ENCODE measurements around the gene MLC1. TPM values are rescaled to one million over a fixed set of nuclear protein-coding genes. Genes with fewer than 3 reads are reported as not detected.

MLC1 gene
- total RNA-seq, 1 donor from 2014 or later, result not detected

DNA sequence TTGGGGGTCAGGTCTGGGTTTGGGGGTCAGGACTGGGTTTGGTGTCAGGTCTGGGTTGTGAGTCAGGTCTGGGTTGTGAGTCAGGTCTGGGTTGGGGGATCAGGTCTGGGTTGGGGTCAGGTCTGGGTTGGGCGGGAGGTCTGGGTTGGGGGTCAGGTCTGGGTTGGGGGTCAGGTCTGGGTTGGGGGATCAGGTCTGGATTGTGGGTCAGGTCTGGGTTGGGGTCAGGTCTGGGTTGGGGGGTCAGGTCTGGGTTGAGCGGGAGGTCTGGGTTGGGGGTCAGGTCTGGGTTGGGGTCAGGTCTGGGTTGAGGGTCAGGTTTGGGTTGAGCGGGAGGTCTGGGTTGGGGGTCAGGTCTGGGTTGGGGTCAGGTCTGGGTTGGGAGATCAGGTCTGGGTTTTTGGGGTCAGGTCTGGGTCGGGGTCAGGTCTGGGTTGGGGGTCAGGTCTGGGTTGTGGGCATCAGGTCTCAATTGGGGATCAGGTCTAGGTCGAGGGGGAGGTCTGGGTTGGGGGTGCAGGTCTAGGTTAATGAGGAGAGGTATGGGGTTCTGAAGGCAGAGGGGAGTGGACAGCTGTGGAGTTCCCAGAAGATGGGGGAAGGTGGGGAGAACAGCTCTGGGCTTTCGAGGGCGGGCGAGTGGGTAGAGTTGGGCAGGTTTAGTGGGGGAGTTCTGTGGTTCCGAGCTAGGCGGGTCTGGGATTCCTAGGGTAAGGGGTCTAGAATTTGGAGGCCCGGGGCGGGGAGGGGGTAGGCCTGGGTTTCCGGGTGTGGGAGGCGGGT lies 27.8 kb downstream of the MLC1 start:
- Mint-ChIP-seq H3K36me3 (ENCODE audit: low read depth) (no peaks in the 10 kb centered on the region), H3K9me3 (peaks cover 7% of the 10 kb centered on the region), H3K4me3 (no peak overlapping the region), H3K27ac (no peak overlapping the region), H3K27me3 (peaks cover 42% of the 10 kb centered on the region), H3K4me1 (peaks cover 25% of the 10 kb centered on the region)
- ChIA-PET CTCF (no interaction called here), POLR2A (no interaction called here)
- no peak for ATAC-seq (ENCODE audit: low read depth)
- no peak for DNase-seq
- TF ChIP-seq, protein P1, sequence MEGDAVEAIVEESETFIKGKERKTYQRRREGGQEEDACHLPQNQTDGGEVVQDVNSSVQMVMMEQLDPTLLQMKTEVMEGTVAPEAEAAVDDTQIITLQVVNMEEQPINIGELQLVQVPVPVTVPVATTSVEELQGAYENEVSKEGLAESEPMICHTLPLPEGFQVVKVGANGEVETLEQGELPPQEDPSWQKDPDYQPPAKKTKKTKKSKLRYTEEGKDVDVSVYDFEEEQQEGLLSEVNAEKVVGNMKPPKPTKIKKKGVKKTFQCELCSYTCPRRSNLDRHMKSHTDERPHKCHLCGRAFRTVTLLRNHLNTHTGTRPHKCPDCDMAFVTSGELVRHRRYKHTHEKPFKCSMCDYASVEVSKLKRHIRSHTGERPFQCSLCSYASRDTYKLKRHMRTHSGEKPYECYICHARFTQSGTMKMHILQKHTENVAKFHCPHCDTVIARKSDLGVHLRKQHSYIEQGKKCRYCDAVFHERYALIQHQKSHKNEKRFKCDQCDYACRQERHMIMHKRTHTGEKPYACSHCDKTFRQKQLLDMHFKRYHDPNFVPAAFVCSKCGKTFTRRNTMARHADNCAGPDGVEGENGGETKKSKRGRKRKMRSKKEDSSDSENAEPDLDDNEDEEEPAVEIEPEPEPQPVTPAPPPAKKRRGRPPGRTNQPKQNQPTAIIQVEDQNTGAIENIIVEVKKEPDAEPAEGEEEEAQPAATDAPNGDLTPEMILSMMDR (IDR thresholded peaks at IDR 0.05), result no peak
- intact Hi-C loops (cut with micrococcal nuclease), result no loop called here

DNA sequence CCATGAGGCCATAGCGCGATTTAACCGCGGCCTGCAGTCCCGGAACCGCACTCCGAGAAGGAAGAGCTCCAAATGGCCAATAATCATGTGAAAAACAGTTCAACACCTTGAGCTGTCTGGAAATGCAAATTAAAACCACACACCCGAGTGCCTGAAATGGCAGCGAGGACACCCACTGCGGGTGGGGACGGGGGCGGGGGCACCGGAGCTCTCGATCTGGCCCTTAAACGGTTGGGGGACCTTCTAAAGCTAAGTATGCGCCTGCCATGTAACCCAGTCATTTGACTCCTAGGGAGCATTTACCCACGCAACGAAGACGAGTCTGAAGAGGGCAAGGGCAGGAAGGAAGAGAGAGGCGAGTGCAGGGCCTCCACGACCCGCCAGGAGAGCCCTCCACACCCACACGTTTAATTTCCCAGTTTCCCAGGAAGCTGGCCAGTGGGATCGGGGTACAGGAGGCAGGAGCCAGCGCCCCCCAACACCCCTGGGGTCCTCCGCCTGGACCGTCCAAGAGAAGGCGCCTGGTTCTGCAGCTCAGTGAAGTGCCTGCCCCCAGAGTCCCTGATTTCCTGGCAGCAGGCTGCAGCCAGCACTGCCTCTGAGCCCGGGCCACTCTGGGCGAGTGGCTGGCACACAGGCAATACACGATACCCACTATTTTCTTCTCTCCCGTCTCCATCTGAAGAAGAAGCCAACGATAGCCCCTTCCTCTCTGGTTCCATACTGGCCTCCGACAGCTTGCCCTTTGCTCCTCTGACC lies 28.8 kb downstream of the MLC1 start:
- Mint-ChIP-seq H3K27me3 (peaks cover 49% of the 10 kb centered on the region), H3K4me3 (no peak overlapping the region), H3K4me1 (peaks cover 25% of the 10 kb centered on the region), H3K9me3 (peaks cover 7% of the 10 kb centered on the region), H3K36me3 (ENCODE audit: low read depth) (no peaks in the 10 kb centered on the region), H3K27ac (no peak overlapping the region)
- CTCF ChIA-PET, result interaction anchor here (0.6 kb wide), 1 partner anchor 26 kb away, joined by 3 read pairs; no protein-coding TSS in a partner anchor
- ATAC-seq (ENCODE audit: low read depth), result no peak
- POLR2A ChIA-PET, result interaction anchor here (0.6 kb wide), 1 partner anchor 135 kb away, joined by 4 read pairs; no protein-coding TSS in a partner anchor
- DNase-seq, result no peak
- intact Hi-C loops (cut with micrococcal nuclease), result no loop called here
- TF ChIP-seq, protein P1 (IDR thresholded peaks at IDR 0.05), result no peak

DNA sequence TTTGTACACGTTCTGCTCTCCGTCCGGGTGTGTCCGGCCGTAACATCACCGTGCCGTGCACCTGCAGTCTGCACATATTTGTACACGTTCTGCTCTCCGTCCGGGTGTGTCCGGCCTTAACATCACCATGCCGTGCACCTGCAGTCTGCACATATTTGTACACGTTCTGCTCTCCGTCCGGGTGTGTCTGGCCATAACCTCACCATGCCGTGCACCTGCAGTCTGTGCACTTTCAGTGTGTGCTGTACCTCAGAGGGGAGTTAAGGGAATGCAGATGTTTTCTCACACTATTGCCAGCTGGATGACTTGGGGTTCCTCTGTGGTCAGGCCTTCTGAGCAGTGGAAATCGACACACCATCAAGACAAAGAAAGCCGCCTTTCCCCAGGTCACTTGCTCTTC lies 31.4 kb downstream of the MLC1 start:
- intact Hi-C loops (cut with micrococcal nuclease), result no loop called here
- DNase-seq (no peak), ATAC-seq (ENCODE audit: low read depth) (no peak)
- Mint-ChIP-seq H3K27me3 (peaks cover 41% of the 10 kb centered on the region), H3K27ac (no peak overlapping the region), H3K4me1 (peaks cover 20% of the 10 kb centered on the region), H3K4me3 (no peak overlapping the region), H3K36me3 (ENCODE audit: low read depth) (no peaks in the 10 kb centered on the region), H3K9me3 (peaks cover 7% of the 10 kb centered on the region)
- ChIA-PET CTCF (no interaction called here), POLR2A (no interaction called here)
- TF ChIP-seq, protein P1 (IDR thresholded peaks at IDR 0.05), result no peak

DNA sequence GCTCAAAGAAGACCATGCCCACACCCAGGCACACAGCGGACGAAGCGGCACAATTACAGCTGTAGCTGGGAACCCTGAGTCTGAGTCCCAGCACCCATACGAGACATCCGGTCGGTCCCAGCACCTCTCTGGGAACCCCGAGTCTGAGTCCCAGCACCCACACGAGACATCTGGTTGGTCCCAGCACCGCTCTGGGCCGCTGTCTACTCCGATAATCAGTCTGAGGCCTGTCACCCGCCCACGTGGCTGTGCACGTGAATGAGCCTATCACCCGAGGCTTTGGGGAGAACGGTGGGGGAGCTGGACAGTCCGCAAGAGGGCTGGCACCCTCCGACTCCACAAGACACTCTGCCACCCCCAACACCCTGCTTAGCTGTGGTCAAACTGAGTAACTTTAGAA lies 33.3 kb downstream of the MLC1 start:
- peaks cover 35% of the 10 kb centered on the region for H3K27me3 Mint-ChIP-seq
- intact Hi-C loops (cut with micrococcal nuclease), result no loop called here
- ATAC-seq (ENCODE audit: low read depth) (no peak), DNase-seq (no peak)
- H3K27ac Mint-ChIP-seq, result no peak overlapping the region
- TF ChIP-seq, protein P1 (IDR thresholded peaks at IDR 0.05), result no peak
- POLR2A ChIA-PET, result no interaction called here
- peaks cover 15% of the 10 kb centered on the region for H3K4me1 Mint-ChIP-seq
- peaks cover 7% of the 10 kb centered on the region for H3K9me3 Mint-ChIP-seq
- H3K36me3 Mint-ChIP-seq (ENCODE audit: low read depth), result no peaks in the 10 kb centered on the region
- H3K4me3 Mint-ChIP-seq, result no peak overlapping the region
- CTCF ChIA-PET, result no interaction called here

All from activated B cell treated with CpG ODN at 0.5 μM for 24 hours (primary cell).